ENCODE measurements around the gene WDR27.

The WDR27 gene

DNA sequence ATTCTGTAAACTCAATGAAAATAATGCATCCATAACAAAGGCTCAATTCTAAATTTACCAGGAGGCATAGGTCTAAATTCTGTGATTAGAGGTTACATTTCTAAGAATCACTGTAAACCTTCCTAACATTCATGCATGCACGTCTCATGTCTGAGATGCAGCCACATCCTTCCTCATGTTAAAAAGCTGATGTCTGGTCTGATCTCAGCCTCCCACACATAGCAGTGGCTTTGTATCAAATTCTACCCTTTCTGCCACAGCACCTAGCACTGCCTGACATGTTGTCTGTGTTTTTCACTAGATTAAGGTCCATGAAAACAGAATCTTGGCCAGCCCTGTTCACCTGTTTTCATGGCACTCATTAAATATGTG lies 171.1 kb downstream of the WDR27 start:
- no peak for DNase-seq (ENCODE audit: low read depth)
- TF ChIP-seq, protein P1, sequence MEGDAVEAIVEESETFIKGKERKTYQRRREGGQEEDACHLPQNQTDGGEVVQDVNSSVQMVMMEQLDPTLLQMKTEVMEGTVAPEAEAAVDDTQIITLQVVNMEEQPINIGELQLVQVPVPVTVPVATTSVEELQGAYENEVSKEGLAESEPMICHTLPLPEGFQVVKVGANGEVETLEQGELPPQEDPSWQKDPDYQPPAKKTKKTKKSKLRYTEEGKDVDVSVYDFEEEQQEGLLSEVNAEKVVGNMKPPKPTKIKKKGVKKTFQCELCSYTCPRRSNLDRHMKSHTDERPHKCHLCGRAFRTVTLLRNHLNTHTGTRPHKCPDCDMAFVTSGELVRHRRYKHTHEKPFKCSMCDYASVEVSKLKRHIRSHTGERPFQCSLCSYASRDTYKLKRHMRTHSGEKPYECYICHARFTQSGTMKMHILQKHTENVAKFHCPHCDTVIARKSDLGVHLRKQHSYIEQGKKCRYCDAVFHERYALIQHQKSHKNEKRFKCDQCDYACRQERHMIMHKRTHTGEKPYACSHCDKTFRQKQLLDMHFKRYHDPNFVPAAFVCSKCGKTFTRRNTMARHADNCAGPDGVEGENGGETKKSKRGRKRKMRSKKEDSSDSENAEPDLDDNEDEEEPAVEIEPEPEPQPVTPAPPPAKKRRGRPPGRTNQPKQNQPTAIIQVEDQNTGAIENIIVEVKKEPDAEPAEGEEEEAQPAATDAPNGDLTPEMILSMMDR (conservative IDR thresholded peaks at IDR 0.05; ENCODE audit: low read length): no peak

DNA sequence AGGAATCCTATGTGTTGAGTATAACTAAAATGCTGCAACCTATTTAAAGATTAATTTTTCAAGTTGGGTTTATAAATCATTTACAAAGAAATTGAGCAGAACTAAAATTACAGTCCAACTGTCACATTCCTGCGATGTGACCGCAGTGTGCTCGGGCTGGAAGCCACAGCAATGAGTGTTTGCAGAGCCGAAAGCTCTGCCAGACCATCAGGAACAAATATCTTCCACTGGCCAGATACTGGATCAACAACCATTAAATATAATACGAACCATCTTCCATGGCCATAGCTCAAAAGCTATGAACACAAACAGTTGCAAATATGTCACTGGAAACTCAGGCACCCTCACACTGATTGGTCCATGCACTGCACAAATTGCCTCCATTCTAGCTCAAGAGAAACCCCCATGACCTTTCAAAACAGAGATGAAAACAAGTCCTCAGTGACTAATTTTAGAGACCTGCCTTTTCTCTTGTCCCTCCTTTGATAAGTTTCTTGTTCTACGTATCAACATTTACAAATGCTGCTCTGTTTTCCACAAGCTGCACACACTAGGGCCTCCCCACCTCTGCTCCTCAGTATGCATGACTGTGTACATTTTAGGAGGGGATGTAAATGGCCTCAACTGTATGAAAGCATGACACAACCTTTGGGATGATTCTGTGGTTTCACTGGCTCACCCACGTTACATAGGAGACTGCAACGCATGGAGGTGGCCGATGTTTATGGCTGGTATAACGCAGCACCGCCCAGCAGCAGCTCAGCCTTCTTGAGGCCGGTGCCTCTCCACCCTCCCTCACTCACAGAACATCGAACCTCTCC lies 171.7 kb downstream of the WDR27 start:
- peak; percentile 97 for DNase-seq (ENCODE audit: low read depth)

More for the DNA sequence above, 171.1 kb downstream of the WDR27 start:
- no peak overlapping the region for H3K4me3 ChIP-seq (ENCODE audit: low read length)

DNA sequence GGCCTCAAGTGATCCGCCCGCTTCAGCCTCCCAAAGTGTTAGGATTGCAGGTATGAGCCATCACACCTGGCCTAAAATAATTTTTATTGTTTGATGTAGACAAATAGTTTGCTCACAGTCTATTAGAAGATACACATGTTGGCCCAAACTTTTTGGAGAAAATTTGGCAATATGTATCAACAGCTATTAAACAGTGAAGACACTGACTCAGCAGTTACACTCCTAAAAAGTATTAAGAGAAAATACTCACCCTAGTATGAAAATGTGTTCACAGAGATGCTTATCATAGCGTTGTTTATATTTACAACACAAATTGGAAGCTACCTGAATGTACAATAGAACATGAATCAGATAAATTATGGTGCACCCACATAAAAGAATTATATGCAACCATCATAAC lies 173.1 kb downstream of the WDR27 start:
- H3K4me3 ChIP-seq (ENCODE audit: low read length): no peak overlapping the region
- DNase-seq (ENCODE audit: low read depth): peak; percentile 41
- TF ChIP-seq, protein P1 (conservative IDR thresholded peaks at IDR 0.05; ENCODE audit: low read length): no peak

More for the DNA sequence above, 171.7 kb downstream of the WDR27 start:
- TF ChIP-seq, protein P1 (conservative IDR thresholded peaks at IDR 0.05; ENCODE audit: low read length): no peak
- no peak overlapping the region for H3K4me3 ChIP-seq (ENCODE audit: low read length)

DNA sequence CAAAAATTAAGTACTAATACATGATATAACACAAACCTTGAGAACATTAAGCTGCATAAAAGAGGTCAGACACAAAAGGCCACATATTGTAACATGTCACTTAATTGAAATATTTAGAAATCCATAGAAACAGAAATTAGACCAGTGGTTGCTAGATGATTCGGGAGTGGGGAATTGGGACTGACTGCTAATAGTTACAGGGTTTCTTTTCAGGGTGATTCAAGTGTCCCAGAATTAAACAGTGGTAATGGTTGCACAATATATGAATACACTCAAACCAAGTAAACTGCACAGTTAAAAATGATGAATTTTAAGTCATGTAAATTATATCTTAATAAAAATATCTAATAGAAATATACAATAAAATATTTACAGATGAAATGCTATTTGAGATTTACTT lies 174.5 kb downstream of the WDR27 start:
- DNase-seq (ENCODE audit: low read depth): peak; percentile 70
- no peak overlapping the region for H3K4me3 ChIP-seq (ENCODE audit: low read length)
- TF ChIP-seq, protein P1 (conservative IDR thresholded peaks at IDR 0.05; ENCODE audit: low read length): no peak

DNA sequence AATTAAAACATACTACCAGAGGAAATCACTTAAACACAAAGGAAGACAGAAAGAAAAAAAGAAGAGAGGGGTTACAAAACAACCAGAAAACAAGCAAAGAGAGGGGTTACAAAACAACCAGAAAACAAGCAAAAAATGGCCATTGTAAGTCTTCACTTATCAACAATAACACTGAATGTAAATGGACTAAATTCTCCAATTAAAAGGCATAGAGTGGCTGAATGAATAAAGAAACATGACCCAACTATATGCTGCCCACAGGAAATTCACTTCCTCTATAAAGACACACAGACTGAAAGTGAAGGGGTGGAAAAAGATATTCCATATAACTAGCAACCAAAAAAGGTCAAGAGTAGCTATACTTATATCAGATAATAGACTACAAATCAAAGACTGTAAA lies 180.0 kb downstream of the WDR27 start:
- TF ChIP-seq, protein P1 (conservative IDR thresholded peaks at IDR 0.05; ENCODE audit: low read length): no peak

DNA sequence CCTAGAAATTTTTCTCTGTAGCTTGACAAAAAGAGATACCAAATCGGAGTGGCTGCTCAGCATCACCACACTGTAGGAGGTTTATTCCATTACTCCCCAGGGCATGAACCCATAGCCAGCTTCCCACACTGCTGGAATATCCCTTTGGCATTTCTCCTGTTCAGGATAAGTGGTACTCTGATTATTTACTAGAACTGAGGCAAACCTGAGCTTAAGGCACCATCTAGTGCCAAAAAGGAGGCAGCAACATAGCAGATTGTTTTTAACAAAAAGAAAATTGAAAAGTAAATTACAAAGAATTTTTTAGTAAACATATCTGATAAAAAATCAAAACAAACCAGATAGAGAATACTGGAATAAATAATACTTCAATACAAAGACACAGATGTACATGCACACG lies 181.7 kb downstream of the WDR27 start:
- DNase-seq (ENCODE audit: low read depth): peak; percentile 72
- no peak overlapping the region for H3K4me3 ChIP-seq (ENCODE audit: low read length)
- TF ChIP-seq, protein P1 (conservative IDR thresholded peaks at IDR 0.05; ENCODE audit: low read length): peak; percentile 78

More for the DNA sequence above, 180.0 kb downstream of the WDR27 start:
- no peak for DNase-seq (ENCODE audit: low read depth)
- no peak overlapping the region for H3K4me3 ChIP-seq (ENCODE audit: low read length)

DNA sequence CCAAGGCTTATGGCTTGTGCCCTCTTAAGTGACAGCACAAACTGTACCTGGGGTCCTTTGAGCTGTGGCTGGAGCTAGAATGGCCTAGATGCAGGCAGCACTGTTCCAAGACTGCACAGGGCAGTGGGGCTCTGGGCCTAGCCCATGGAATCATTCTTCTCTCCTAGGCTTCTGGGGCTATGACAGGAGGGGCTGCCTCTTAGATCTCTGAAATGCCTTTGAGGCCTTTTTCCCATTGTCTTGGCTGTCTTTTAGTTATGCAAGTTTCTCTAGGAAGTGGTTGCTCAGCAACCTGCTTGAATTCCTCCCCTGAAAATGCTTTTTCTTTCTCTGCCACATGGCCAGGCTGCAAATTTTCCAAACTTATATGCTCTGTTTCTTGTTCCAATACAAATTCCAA lies 183.4 kb downstream of the WDR27 start:
- DNase-seq (ENCODE audit: low read depth): no peak
- no peak overlapping the region for H3K4me3 ChIP-seq (ENCODE audit: low read length)

More for the DNA sequence above, 183.4 kb downstream of the WDR27 start:
- TF ChIP-seq, protein P1 (conservative IDR thresholded peaks at IDR 0.05; ENCODE audit: low read length): no peak

Measured in AG10803 (cell line).